HEK293T (cell line): ENCODE results near the gene TOE1.

ENCODE experiments used
- ARNT ChIP-seq: fragments of 450-650 bp; IDR thresholded peaks from 2 replicates; pipeline ENCODE4 v1.6.1; 2017; ENCODE audit warnings: mild to moderate bottlenecking
- BHLHE40 ChIP-seq: fragments of 450-650 bp; IDR thresholded peaks from 2 replicates; pipeline ENCODE4 v1.6.1; 2016; ENCODE audit warnings: mild to moderate bottlenecking, moderate library complexity, borderline replicate concordance
- FOXA1 ChIP-seq: fragments of 450-650 bp; IDR thresholded peaks from 2 replicates; pipeline ENCODE4 v1.6.1; 2016; ENCODE audit warnings: mild to moderate bottlenecking
- LEF1 ChIP-seq: fragments of 450-650 bp; IDR thresholded peaks from 2 replicates; pipeline ENCODE4 v1.6.1; 2017; ENCODE audit warnings: mild to moderate bottlenecking, borderline replicate concordance
- PKNOX1 ChIP-seq: fragments of 450-650 bp; IDR thresholded peaks from 2 replicates; pipeline ENCODE4 v1.6.1; 2016
- SP1 ChIP-seq: fragments of 450-650 bp; IDR thresholded peaks from 2 replicates; pipeline ENCODE4 v1.6.1; 2017
- TARDBP ChIP-seq: fragments of 450-650 bp; IDR thresholded peaks from 2 replicates; pipeline ENCODE4 v1.6.1; 2016

GRCh38 chr1:45300669-45300997, 39.3 kb upstream of the TOE1 start:
- TF ChIP-seq SP1 = no peak
- no peak for TF ChIP-seq ARNT
- TF ChIP-seq PKNOX1 = no peak
- TF ChIP-seq BHLHE40 = no peak
- TF ChIP-seq FOXA1 = no peak
- no peak for TF ChIP-seq LEF1
- no peak for TF ChIP-seq TARDBP
